Liver (tissue), 9 donors: ENCODE results near the gene TNFRSF13B. TPM values are rescaled to one million over a fixed set of nuclear protein-coding genes. Genes with fewer than 3 reads are reported as not detected.

ENCODE experiments used
- DNase-seq: peaks from one replicate; pipeline ENCODE4 v3.0.0-alpha.2; 2017; ENCODE audit warnings: low spot score
- H3K27ac ChIP-seq, 2 donors: one replicate each; pipeline ENCODE4 v1.7.0; 2013; ENCODE audit warnings: inconsistent platforms in 2 of 2, low read length in 2 of 2, control low read depth in 1 of 2, low read depth in 1 of 2, mild to moderate bottlenecking in 1 of 2
- H3K27me3 ChIP-seq, 4 donors: one replicate each; pipeline versions ENCODE4 v1.6.1 to v1.7.0; 2013; ENCODE audit warnings: low read length in 3 of 4, inconsistent platforms in 1 of 4, mild to moderate bottlenecking in 1 of 4, moderate library complexity in 1 of 4; ENCODE audit not compliant: control insufficient read depth in 4 of 4, insufficient read depth in 4 of 4
- H3K36me3 ChIP-seq, 4 donors: one replicate each; pipeline versions ENCODE4 v1.6.1 to v1.7.0; 2013; ENCODE audit warnings: low read length in 3 of 4, mild to moderate bottlenecking in 3 of 4, low read depth in 1 of 4, moderate library complexity in 1 of 4; ENCODE audit not compliant: control insufficient read depth in 4 of 4, insufficient read depth in 3 of 4
- H3K4me1 ChIP-seq, 4 donors: one replicate each; pipeline versions ENCODE4 v1.6.1 to v1.7.0; 2013; ENCODE audit warnings: low read length in 3 of 4, mild to moderate bottlenecking in 3 of 4, moderate library complexity in 1 of 4; ENCODE audit not compliant: control insufficient read depth in 4 of 4, insufficient read depth in 4 of 4
- H3K4me3 ChIP-seq, 3 donors: one replicate each; pipeline versions ENCODE4 v1.6.1 to v1.7.0; 2013; ENCODE audit warnings: low read length in 3 of 3, control low read depth in 1 of 3, low read depth in 1 of 3, mild to moderate bottlenecking in 1 of 3
- H3K9ac ChIP-seq, 2 donors: one replicate each; pipeline ENCODE4 v1.7.0; 2013; ENCODE audit warnings: low read length in 2 of 2, mild to moderate bottlenecking in 2 of 2, moderate library complexity in 2 of 2, control low read depth in 1 of 2, low read depth in 1 of 2
- H3K9me3 ChIP-seq, 4 donors: one replicate each; pipeline versions ENCODE4 v1.6.1 to v1.7.0; 2013; ENCODE audit warnings: low read length in 3 of 4; ENCODE audit not compliant: control insufficient read depth in 4 of 4
- EGR1 ChIP-seq, 2 donors: IDR thresholded peaks; 2 replicates each; pipeline ENCODE4 v1.6.1; 2016 to 2018; ENCODE audit warnings: antibody characterized with exemption in 2 of 2, low read depth in 2 of 2
- FOXA1 ChIP-seq: IDR thresholded peaks from 2 replicates; pipeline ENCODE4 v1.6.1; 2016; ENCODE audit warnings: antibody characterized with exemption
- FOXA2 ChIP-seq: IDR thresholded peaks from 2 replicates; pipeline ENCODE4 v1.6.1; 2016; ENCODE audit warnings: antibody characterized with exemption
- GABPA ChIP-seq, 2 donors: IDR thresholded peaks in 1 of 2; conservative IDR thresholded peaks in 1 of 2; 2 replicates each; pipeline ENCODE4 v1.6.1; 2016; ENCODE audit warnings: antibody characterized with exemption in 2 of 2, mild to moderate bottlenecking in 1 of 2, moderate library complexity in 1 of 2
- HNF4A ChIP-seq, 2 donors: conservative IDR thresholded peaks; 2 replicates each; pipeline ENCODE4 v1.6.1; 2016; ENCODE audit warnings: antibody characterized with exemption in 2 of 2, mild to moderate bottlenecking in 2 of 2
- HNF4G ChIP-seq: IDR thresholded peaks from 2 replicates; pipeline ENCODE4 v1.6.1; 2016; ENCODE audit warnings: antibody characterized with exemption
- JUND ChIP-seq, 2 donors: IDR thresholded peaks; 2 replicates each; pipeline ENCODE4 v1.6.1; 2016; ENCODE audit warnings: antibody characterized with exemption in 2 of 2
- NR2F2 ChIP-seq: IDR thresholded peaks from 2 replicates; pipeline ENCODE4 v1.6.1; 2016; ENCODE audit warnings: antibody characterized with exemption
- RAD21 ChIP-seq, 2 donors: IDR thresholded peaks; 2 replicates each; pipeline ENCODE4 v1.6.1; 2016; ENCODE audit warnings: antibody characterized with exemption in 2 of 2, mild to moderate bottlenecking in 2 of 2
- RXRA ChIP-seq, 2 donors: IDR thresholded peaks; 2 replicates each; pipeline ENCODE4 v1.6.1; 2017 to 2018; ENCODE audit warnings: antibody characterized with exemption in 2 of 2, mild to moderate bottlenecking in 1 of 2
- SP1 ChIP-seq: IDR thresholded peaks from 2 replicates; pipeline ENCODE4 v1.6.1; 2018; ENCODE audit warnings: antibody characterized with exemption, mild to moderate bottlenecking
- TAF1 ChIP-seq: conservative IDR thresholded peaks from 2 replicates; pipeline ENCODE4 v1.6.1; 2016; ENCODE audit warnings: antibody characterized with exemption, mild to moderate bottlenecking
- YY1 ChIP-seq: IDR thresholded peaks from 2 replicates; pipeline ENCODE4 v1.6.1; 2016; ENCODE audit warnings: antibody characterized with exemption, mild to moderate bottlenecking
- WGBS: extraction: QIAGEN DNeasy Blood & Tissue Kit; methylation state at CpG from one replicate; pipeline ENCODE4 v1.1.7; 2013; 5-methylcytosine and 5-hydroxymethylcytosine counted together
- polyA plus RNA-seq, 2 donors: library from polyadenylated mRNA; stranded (reverse) in 1 of 2; unstranded in 1 of 2; fragments of 200-250 nt in 1 of 2; fragments of >200 nt in 1 of 2; fragmentation: Nextera tagmentation in 1 of 2; extraction: Ambion mirVana in 1 of 2; gene quantifications; one replicate each; pipeline versions ENCODE4 v1.2.1 to v1.2.3, GENCODE V29; 2013 to 2015
- total RNA-seq, 2 donors: library from RNA; depleted of rRNA; stranded (reverse); fragments of >200 nt; gene quantifications; one replicate each; pipeline ENCODE4 v1.2.3, GENCODE V29; 2014
- TF ChIP-seq, protein P1 (sequence below): IDR thresholded peaks from 2 replicates; pipeline ENCODE4 v1.6.1; 2016; ENCODE audit warnings: antibody characterized with exemption
- TF ChIP-seq, protein P2 (sequence below): IDR thresholded peaks from 2 replicates; pipeline ENCODE4 v1.6.1; 2016; ENCODE audit warnings: antibody characterized with exemption
- TF ChIP-seq, protein P3 (sequence below): fragments of 150-350 bp; IDR thresholded peaks from 2 replicates; pipeline ENCODE4 v1.5.1; 2017; ENCODE audit warnings: improper control_type of control experiment, low read depth, low read length; ENCODE audit not compliant: missing input control
- TF ChIP-seq, protein P4 (sequence below): IDR thresholded peaks from 2 replicates; pipeline ENCODE4 v1.6.1; 2016; ENCODE audit warnings: antibody characterized with exemption
- TF ChIP-seq, protein P5 (sequence below): IDR thresholded peaks from 2 replicates; pipeline ENCODE4 v1.6.1; 2016; ENCODE audit warnings: antibody characterized with exemption, mild to moderate bottlenecking
- donor health status: healthy.
- donor health status: healthy.
- donor health status: healthy.
- donor health status: healthy.
- donor health status: healthy.

TNFRSF13B gene
- total and polyA plus RNA-seq, 4 donors, result 0.17 to 0.26 TPM; not detected in 2

DNA sequence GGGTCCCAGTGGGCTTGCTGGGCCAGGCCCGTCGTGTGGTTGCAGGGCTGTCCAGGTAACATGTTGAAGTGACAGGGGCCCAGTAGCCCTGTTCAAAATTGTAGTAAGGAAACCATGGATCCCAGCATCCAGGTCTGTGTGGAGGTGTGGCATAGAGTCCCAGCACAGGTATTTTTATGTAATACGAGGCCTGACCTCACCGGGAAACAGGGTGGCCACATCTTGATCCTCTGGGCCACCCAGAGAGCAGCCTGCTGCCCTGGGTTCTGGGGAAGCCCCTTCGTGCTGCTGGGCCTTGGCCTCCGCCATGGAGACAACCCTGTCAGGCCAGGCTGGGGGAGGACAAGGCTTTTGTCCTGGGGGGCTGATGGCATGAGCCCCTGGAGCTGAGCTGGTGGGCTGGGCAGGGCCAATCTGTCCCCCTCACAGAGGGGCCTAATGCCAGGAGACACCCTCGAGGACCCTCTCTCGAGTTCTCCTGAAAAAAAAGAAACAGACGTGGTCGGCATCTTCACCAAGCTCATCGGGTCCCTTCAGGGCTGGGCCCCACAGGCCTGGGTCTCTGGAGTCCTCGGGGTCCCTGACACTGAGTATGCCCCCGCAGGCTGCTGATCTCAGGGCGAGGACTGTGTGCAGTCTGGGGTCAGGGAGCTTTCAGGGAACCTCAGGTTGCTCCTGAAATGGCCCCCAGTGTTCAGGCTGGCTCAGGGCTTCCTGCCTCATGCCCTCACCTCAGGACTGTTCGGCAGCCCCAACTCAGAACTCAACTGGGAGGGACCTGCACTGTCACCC, 47.8 kb downstream of the TNFRSF13B start:
- H3K36me3 ChIP-seq, result no peaks in the 10 kb centered on the region
- WGBS, result 91% methylated on average over 15 of the region's 15 CpGs
- H3K27ac ChIP-seq, result no peak overlapping the region
- H3K27me3 ChIP-seq, result no peaks in the 10 kb centered on the region
- H3K4me1 ChIP-seq, result peaks cover 0 to 3% (median 0%) of the 10 kb centered on the region in 4 donors
- H3K9me3 ChIP-seq, result no peaks in the 10 kb centered on the region
- no peak overlapping the region for H3K4me3 ChIP-seq
- no peak for TF ChIP-seq RAD21 (IDR thresholded peaks at IDR 0.05)
- TF ChIP-seq, protein P1, sequence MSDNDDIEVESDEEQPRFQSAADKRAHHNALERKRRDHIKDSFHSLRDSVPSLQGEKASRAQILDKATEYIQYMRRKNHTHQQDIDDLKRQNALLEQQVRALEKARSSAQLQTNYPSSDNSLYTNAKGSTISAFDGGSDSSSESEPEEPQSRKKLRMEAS, result no peak
- TF ChIP-seq, protein P2, sequence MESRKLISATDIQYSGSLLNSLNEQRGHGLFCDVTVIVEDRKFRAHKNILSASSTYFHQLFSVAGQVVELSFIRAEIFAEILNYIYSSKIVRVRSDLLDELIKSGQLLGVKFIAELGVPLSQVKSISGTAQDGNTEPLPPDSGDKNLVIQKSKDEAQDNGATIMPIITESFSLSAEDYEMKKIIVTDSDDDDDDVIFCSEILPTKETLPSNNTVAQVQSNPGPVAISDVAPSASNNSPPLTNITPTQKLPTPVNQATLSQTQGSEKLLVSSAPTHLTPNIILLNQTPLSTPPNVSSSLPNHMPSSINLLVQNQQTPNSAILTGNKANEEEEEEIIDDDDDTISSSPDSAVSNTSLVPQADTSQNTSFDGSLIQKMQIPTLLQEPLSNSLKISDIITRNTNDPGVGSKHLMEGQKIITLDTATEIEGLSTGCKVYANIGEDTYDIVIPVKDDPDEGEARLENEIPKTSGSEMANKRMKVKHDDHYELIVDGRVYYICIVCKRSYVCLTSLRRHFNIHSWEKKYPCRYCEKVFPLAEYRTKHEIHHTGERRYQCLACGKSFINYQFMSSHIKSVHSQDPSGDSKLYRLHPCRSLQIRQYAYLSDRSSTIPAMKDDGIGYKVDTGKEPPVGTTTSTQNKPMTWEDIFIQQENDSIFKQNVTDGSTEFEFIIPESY, result no peak
- no peak for TF ChIP-seq YY1
- no peak for TF ChIP-seq FOXA1
- TF ChIP-seq, protein P3, sequence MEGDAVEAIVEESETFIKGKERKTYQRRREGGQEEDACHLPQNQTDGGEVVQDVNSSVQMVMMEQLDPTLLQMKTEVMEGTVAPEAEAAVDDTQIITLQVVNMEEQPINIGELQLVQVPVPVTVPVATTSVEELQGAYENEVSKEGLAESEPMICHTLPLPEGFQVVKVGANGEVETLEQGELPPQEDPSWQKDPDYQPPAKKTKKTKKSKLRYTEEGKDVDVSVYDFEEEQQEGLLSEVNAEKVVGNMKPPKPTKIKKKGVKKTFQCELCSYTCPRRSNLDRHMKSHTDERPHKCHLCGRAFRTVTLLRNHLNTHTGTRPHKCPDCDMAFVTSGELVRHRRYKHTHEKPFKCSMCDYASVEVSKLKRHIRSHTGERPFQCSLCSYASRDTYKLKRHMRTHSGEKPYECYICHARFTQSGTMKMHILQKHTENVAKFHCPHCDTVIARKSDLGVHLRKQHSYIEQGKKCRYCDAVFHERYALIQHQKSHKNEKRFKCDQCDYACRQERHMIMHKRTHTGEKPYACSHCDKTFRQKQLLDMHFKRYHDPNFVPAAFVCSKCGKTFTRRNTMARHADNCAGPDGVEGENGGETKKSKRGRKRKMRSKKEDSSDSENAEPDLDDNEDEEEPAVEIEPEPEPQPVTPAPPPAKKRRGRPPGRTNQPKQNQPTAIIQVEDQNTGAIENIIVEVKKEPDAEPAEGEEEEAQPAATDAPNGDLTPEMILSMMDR, result no peak
- TF ChIP-seq HNF4A (conservative IDR thresholded peaks at IDR 0.05), result no peak
- no peak for TF ChIP-seq FOXA2
- TF ChIP-seq, protein P4, sequence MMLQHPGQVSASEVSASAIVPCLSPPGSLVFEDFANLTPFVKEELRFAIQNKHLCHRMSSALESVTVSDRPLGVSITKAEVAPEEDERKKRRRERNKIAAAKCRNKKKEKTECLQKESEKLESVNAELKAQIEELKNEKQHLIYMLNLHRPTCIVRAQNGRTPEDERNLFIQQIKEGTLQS, result no peak
- TF ChIP-seq SP1, result no peak
- TF ChIP-seq TAF1, result no peak
- TF ChIP-seq HNF4G, result no peak
- no peak for TF ChIP-seq RXRA (IDR thresholded peaks at IDR 0.05)
- TF ChIP-seq, protein P5, sequence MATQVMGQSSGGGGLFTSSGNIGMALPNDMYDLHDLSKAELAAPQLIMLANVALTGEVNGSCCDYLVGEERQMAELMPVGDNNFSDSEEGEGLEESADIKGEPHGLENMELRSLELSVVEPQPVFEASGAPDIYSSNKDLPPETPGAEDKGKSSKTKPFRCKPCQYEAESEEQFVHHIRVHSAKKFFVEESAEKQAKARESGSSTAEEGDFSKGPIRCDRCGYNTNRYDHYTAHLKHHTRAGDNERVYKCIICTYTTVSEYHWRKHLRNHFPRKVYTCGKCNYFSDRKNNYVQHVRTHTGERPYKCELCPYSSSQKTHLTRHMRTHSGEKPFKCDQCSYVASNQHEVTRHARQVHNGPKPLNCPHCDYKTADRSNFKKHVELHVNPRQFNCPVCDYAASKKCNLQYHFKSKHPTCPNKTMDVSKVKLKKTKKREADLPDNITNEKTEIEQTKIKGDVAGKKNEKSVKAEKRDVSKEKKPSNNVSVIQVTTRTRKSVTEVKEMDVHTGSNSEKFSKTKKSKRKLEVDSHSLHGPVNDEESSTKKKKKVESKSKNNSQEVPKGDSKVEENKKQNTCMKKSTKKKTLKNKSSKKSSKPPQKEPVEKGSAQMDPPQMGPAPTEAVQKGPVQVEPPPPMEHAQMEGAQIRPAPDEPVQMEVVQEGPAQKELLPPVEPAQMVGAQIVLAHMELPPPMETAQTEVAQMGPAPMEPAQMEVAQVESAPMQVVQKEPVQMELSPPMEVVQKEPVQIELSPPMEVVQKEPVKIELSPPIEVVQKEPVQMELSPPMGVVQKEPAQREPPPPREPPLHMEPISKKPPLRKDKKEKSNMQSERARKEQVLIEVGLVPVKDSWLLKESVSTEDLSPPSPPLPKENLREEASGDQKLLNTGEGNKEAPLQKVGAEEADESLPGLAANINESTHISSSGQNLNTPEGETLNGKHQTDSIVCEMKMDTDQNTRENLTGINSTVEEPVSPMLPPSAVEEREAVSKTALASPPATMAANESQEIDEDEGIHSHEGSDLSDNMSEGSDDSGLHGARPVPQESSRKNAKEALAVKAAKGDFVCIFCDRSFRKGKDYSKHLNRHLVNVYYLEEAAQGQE, result no peak
- TF ChIP-seq NR2F2, result no peak
- TF ChIP-seq JUND (IDR thresholded peaks at IDR 0.05), result no peak
- TF ChIP-seq EGR1 (IDR thresholded peaks at IDR 0.05; ENCODE audit: low read depth in 2 of 2), result no peak
- TF ChIP-seq GABPA (IDR thresholded peaks at IDR 0.05 in 1 of 2, conservative IDR thresholded peaks at IDR 0.05 in 1 of 2), result no peak
- H3K9ac ChIP-seq, result no peak overlapping the region
- no peak for DNase-seq
